ENCODE results near the gene MIA. TPM values are rescaled to one million over a fixed set of nuclear protein-coding genes. Genes with fewer than 3 reads are reported as not detected.

The MIA gene
- total and polyA plus RNA-seq, 9 of the 15 experiments (the other 6 are each of a cell fraction or from before 2014, with no cell fraction given): 0.21 TPM; not detected in 8

DNA sequence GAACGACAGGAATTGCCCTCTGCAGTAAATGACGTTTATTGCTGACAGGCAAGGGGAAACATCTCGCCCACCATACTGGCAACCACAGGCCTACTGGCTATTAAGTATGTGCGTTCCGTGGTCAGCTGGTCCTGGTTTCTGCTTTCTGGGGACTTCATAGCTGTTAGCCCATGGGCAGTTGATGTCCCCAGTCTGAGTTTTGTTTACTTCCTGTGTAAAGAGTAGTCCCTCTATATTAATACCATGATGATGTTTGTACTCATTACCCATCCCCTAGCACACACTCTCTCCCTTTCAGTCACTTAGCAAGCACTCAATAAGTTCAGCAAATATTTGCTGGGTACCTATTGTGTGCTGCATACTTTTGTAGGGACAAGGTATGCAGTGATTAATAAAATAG is 6.5 kb upstream of the MIA start (continued):
- TF ChIP-seq, protein P1, sequence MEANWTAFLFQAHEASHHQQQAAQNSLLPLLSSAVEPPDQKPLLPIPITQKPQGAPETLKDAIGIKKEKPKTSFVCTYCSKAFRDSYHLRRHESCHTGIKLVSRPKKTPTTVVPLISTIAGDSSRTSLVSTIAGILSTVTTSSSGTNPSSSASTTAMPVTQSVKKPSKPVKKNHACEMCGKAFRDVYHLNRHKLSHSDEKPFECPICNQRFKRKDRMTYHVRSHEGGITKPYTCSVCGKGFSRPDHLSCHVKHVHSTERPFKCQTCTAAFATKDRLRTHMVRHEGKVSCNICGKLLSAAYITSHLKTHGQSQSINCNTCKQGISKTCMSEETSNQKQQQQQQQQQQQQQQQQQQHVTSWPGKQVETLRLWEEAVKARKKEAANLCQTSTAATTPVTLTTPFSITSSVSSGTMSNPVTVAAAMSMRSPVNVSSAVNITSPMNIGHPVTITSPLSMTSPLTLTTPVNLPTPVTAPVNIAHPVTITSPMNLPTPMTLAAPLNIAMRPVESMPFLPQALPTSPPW (CRISPR knock-in tag; IDR thresholded peaks at IDR 0.05): no peak
- TF ChIP-seq, protein P2, sequence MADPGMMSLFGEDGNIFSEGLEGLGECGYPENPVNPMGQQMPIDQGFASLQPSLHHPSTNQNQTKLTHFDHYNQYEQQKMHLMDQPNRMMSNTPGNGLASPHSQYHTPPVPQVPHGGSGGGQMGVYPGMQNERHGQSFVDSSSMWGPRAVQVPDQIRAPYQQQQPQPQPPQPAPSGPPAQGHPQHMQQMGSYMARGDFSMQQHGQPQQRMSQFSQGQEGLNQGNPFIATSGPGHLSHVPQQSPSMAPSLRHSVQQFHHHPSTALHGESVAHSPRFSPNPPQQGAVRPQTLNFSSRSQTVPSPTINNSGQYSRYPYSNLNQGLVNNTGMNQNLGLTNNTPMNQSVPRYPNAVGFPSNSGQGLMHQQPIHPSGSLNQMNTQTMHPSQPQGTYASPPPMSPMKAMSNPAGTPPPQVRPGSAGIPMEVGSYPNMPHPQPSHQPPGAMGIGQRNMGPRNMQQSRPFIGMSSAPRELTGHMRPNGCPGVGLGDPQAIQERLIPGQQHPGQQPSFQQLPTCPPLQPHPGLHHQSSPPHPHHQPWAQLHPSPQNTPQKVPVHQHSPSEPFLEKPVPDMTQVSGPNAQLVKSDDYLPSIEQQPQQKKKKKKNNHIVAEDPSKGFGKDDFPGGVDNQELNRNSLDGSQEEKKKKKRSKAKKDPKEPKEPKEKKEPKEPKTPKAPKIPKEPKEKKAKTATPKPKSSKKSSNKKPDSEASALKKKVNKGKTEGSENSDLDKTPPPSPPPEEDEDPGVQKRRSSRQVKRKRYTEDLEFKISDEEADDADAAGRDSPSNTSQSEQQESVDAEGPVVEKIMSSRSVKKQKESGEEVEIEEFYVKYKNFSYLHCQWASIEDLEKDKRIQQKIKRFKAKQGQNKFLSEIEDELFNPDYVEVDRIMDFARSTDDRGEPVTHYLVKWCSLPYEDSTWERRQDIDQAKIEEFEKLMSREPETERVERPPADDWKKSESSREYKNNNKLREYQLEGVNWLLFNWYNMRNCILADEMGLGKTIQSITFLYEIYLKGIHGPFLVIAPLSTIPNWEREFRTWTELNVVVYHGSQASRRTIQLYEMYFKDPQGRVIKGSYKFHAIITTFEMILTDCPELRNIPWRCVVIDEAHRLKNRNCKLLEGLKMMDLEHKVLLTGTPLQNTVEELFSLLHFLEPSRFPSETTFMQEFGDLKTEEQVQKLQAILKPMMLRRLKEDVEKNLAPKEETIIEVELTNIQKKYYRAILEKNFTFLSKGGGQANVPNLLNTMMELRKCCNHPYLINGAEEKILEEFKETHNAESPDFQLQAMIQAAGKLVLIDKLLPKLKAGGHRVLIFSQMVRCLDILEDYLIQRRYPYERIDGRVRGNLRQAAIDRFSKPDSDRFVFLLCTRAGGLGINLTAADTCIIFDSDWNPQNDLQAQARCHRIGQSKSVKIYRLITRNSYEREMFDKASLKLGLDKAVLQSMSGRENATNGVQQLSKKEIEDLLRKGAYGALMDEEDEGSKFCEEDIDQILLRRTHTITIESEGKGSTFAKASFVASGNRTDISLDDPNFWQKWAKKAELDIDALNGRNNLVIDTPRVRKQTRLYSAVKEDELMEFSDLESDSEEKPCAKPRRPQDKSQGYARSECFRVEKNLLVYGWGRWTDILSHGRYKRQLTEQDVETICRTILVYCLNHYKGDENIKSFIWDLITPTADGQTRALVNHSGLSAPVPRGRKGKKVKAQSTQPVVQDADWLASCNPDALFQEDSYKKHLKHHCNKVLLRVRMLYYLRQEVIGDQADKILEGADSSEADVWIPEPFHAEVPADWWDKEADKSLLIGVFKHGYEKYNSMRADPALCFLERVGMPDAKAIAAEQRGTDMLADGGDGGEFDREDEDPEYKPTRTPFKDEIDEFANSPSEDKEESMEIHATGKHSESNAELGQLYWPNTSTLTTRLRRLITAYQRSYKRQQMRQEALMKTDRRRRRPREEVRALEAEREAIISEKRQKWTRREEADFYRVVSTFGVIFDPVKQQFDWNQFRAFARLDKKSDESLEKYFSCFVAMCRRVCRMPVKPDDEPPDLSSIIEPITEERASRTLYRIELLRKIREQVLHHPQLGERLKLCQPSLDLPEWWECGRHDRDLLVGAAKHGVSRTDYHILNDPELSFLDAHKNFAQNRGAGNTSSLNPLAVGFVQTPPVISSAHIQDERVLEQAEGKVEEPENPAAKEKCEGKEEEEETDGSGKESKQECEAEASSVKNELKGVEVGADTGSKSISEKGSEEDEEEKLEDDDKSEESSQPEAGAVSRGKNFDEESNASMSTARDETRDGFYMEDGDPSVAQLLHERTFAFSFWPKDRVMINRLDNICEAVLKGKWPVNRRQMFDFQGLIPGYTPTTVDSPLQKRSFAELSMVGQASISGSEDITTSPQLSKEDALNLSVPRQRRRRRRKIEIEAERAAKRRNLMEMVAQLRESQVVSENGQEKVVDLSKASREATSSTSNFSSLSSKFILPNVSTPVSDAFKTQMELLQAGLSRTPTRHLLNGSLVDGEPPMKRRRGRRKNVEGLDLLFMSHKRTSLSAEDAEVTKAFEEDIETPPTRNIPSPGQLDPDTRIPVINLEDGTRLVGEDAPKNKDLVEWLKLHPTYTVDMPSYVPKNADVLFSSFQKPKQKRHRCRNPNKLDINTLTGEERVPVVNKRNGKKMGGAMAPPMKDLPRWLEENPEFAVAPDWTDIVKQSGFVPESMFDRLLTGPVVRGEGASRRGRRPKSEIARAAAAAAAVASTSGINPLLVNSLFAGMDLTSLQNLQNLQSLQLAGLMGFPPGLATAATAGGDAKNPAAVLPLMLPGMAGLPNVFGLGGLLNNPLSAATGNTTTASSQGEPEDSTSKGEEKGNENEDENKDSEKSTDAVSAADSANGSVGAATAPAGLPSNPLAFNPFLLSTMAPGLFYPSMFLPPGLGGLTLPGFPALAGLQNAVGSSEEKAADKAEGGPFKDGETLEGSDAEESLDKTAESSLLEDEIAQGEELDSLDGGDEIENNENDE (IDR thresholded peaks at IDR 0.05; ENCODE audit: low read depth, low read length): no peak
- TF ChIP-seq RFX5 (IDR thresholded peaks at IDR 0.05; ENCODE audit: low read depth, low read length) (no peak), SMAD1 (IDR thresholded peaks at IDR 0.05; ENCODE audit: low read depth, low read length, partially characterized antibody) (no peak), GABPB2 (CRISPR knock-in tag; conservative IDR thresholded peaks at IDR 0.05) (no peak), RBM39 (optimal IDR thresholded peaks at IDR 0.05; ENCODE audit: low read depth, low read length) (no peak), SRSF7 (optimal IDR thresholded peaks at IDR 0.05; ENCODE audit: low read depth, low read length) (no peak), MIER1 (IDR thresholded peaks at IDR 0.05; ENCODE audit: low read depth) (no peak), ZNF444 (CRISPR knock-in tag; IDR thresholded peaks at IDR 0.05) (no peak), NFRKB (IDR thresholded peaks at IDR 0.05; ENCODE audit: low read depth) (no peak)
- TF ChIP-seq, protein P3, sequence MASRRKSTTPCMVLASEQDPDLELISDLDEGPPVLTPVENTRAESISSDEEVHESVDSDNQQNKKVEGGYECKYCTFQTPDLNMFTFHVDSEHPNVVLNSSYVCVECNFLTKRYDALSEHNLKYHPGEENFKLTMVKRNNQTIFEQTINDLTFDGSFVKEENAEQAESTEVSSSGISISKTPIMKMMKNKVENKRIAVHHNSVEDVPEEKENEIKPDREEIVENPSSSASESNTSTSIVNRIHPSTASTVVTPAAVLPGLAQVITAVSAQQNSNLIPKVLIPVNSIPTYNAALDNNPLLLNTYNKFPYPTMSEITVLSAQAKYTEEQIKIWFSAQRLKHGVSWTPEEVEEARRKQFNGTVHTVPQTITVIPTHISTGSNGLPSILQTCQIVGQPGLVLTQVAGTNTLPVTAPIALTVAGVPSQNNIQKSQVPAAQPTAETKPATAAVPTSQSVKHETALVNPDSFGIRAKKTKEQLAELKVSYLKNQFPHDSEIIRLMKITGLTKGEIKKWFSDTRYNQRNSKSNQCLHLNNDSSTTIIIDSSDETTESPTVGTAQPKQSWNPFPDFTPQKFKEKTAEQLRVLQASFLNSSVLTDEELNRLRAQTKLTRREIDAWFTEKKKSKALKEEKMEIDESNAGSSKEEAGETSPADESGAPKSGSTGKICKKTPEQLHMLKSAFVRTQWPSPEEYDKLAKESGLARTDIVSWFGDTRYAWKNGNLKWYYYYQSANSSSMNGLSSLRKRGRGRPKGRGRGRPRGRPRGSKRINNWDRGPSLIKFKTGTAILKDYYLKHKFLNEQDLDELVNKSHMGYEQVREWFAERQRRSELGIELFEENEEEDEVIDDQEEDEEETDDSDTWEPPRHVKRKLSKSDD (conservative IDR thresholded peaks at IDR 0.05; ENCODE audit: low read length): no peak

All from K562 (cell line).